HepG2 (cell line): ENCODE results near the gene CERS4. TPM values are rescaled to one million over a fixed set of nuclear protein-coding genes. Genes with fewer than 3 reads are reported as not detected.

Experiments used
- CEBPB ChIP-seq: IDR thresholded peaks from 2 replicates; pipeline ENCODE4 v1.6.1; 2011; ENCODE audit warnings: low read depth, low read length, improper control_type of control experiment, borderline replicate concordance
- ELF1 ChIP-seq: sonication (generic); formaldehyde crosslinking; IDR thresholded peaks from 2 replicates; pipeline ENCODE4 v1.4.0; 2020; ENCODE audit warnings: missing genetic modification reagents
- GABPA ChIP-seq, 2 experiments: IDR thresholded peaks; 2 replicates each; pipeline ENCODE4 v1.6.1; 2011 to 2016; ENCODE audit warnings: low read depth in 2 of 2, low read length in 1 of 2, missing biosample characterization in 1 of 2, missing genetic modification characterization in 1 of 2
- GATAD1 ChIP-seq: IDR thresholded peaks from 2 replicates; pipeline ENCODE4 v1.6.1; 2016; ENCODE audit warnings: missing genetic modification reagents, missing compliant biosample characterization
- HDAC2 ChIP-seq: sonication (generic); formaldehyde crosslinking; IDR thresholded peaks from 2 replicates; pipeline ENCODE4 v1.4.0; 2020; ENCODE audit warnings: missing genetic modification reagents
- IRF2 ChIP-seq: IDR thresholded peaks from 2 replicates; pipeline ENCODE4 v1.6.1; 2018; ENCODE audit warnings: missing genetic modification reagents, missing compliant biosample characterization
- KAT2B ChIP-seq: fragments of 150-350 bp; IDR thresholded peaks from 2 replicates; pipeline ENCODE4 v1.6.1; 2014; ENCODE audit warnings: low read depth, low read length, borderline replicate concordance
- KLF9 ChIP-seq: IDR thresholded peaks from 2 replicates; pipeline ENCODE4 v1.6.1; 2016; ENCODE audit warnings: low read depth
- MED13 ChIP-seq: sonication (generic); formaldehyde crosslinking; IDR thresholded peaks from 2 replicates; pipeline ENCODE4 v1.5.0; 2020; ENCODE audit warnings: missing genetic modification reagents
- MZF1 ChIP-seq: sonication (generic); formaldehyde crosslinking; IDR thresholded peaks from 2 replicates; pipeline ENCODE4 v1.8.1; 2023; ENCODE audit warnings: mild to moderate bottlenecking, missing genetic modification reagents, borderline replicate concordance
- NFYB ChIP-seq: sonication (generic); formaldehyde crosslinking; IDR thresholded peaks from 2 replicates; pipeline ENCODE4 v1.4.0; 2020; ENCODE audit warnings: missing genetic modification reagents
- PAX8 ChIP-seq: sonication (generic); formaldehyde crosslinking; IDR thresholded peaks from 2 replicates; pipeline ENCODE4 v1.8.0; 2022; ENCODE audit warnings: mild to moderate bottlenecking, missing genetic modification reagents, borderline replicate concordance
- RORA ChIP-seq: sonication (generic); formaldehyde crosslinking; IDR thresholded peaks from 2 replicates; pipeline ENCODE4 v1.5.0; 2020; ENCODE audit warnings: mild to moderate bottlenecking, missing genetic modification reagents, moderate library complexity
- SAP130 ChIP-seq: IDR thresholded peaks from 2 replicates; pipeline ENCODE4 v1.6.1; 2016; ENCODE audit warnings: low read depth
- SNAI1 ChIP-seq: sonication (generic); formaldehyde crosslinking; IDR thresholded peaks from 2 replicates; pipeline ENCODE4 v1.5.0; 2020; ENCODE audit warnings: mild to moderate bottlenecking, missing genetic modification reagents, borderline replicate concordance
- THAP11 ChIP-seq: IDR thresholded peaks from 2 replicates; pipeline ENCODE4 v1.6.1; 2016; ENCODE audit warnings: missing biosample characterization, missing genetic modification reagents
- ZBTB38 ChIP-seq: sonication (generic); formaldehyde crosslinking; IDR thresholded peaks from 2 replicates; pipeline ENCODE4 v1.5.1; 2020; ENCODE audit warnings: mild to moderate bottlenecking, missing genetic modification reagents
- ZNF431 ChIP-seq: sonication (generic); formaldehyde crosslinking; IDR thresholded peaks from 2 replicates; pipeline ENCODE4 v1.9.0; 2022; ENCODE audit warnings: missing genetic modification reagents, low read depth, mild to moderate bottlenecking, borderline replicate concordance
- ZNF557 ChIP-seq: sonication (generic); formaldehyde crosslinking; IDR thresholded peaks from 2 replicates; pipeline ENCODE4 v1.4.0; 2020; ENCODE audit warnings: missing genetic modification reagents
- ZNF75D ChIP-seq: sonication (generic); formaldehyde crosslinking; IDR thresholded peaks from 2 replicates; pipeline ENCODE4 v1.8.1; 2023; ENCODE audit warnings: missing genetic modification reagents, mild to moderate bottlenecking, borderline replicate concordance
- polyA plus RNA-seq, 8 experiments: library from polyadenylated mRNA; depleted of rRNA in 3 of 8; stranded (reverse) in 7 of 8; unstranded in 1 of 8; fragments of >200 nt; fragmentation: Illumina TruSeq in 4 of 8; extraction: Trizol in 4 of 8; gene quantifications; 2 replicates each; pipeline versions ENCODE4 v1.2.1 to v1.2.3, GENCODE V29; 2011 to 2016; ENCODE audit warnings: low read depth in 4 of 8, missing spikeins in 1 of 8, mixed read lengths in 1 of 8; ENCODE audit not compliant: insufficient read depth in 1 of 8
- total RNA-seq, 5 experiments: library from RNA; depleted of rRNA; stranded (reverse); fragments of >200 nt; fragmentation: Illumina TruSeq; extraction: Trizol; gene quantifications; 2 replicates each; pipeline ENCODE4 v1.2.3, GENCODE V29; 2016; ENCODE audit warnings: low read depth in 1 of 5
- TF ChIP-seq, protein P1 (sequence below): sonication (generic); formaldehyde crosslinking; IDR thresholded peaks from 2 replicates; pipeline ENCODE4 v1.5.1; 2020; ENCODE audit warnings: mild to moderate bottlenecking, moderate library complexity, missing genetic modification reagents
- TF ChIP-seq, protein P2 (sequence below): sonication (generic); formaldehyde crosslinking; IDR thresholded peaks from 2 replicates; pipeline ENCODE4 v1.4.0; 2020; ENCODE audit warnings: missing genetic modification reagents
- TF ChIP-seq, protein P3 (sequence below): sonication (generic); formaldehyde crosslinking; IDR thresholded peaks from 2 replicates; pipeline ENCODE4 v1.5.0; 2020; ENCODE audit warnings: mild to moderate bottlenecking, missing genetic modification reagents, moderate library complexity

Gene CERS4
- total and polyA plus RNA-seq, 2 of the 13 experiments (the other 11 are each of a cell fraction or from before 2014, with no cell fraction given) = 74.7 to 83.5 TPM

- TF ChIP-seq HDAC2 (CRISPR knock-in tag) (peak; percentile 29), IRF2 (CRISPR knock-in tag) (0 out of 2 replicates have a peak, but pooled peaks have one; percentile 19), ZBTB38 (peak; percentile 85), ZNF431 (CRISPR knock-in tag) (peak; percentile 92), RORA (CRISPR knock-in tag) (no peak), GATAD1 (CRISPR knock-in tag) (peak; percentile 75; the same call in 1 of the 2 replicates), ZNF557 (CRISPR knock-in tag) (peak; percentile 86; the same call in 1 of the 2 replicates), KLF9 (CRISPR knock-in tag) (peak; percentile 38; the same call in 1 of the 2 replicates), SAP130 (CRISPR knock-in tag) (peak; percentile 89), PAX8 (CRISPR knock-in tag) (peak; percentile 95; the same call in 1 of the 2 replicates), GABPA (IDR thresholded peaks at IDR 0.05; ENCODE audit: low read depth, low read length) (no peak), GABPA (CRISPR knock-in tag; IDR thresholded peaks at IDR 0.05; ENCODE audit: low read depth) (no peak), ELF1 (CRISPR knock-in tag) (no peak), MZF1 (CRISPR knock-in tag) (no peak), CEBPB (no peak), SNAI1 (CRISPR knock-in tag) (no peak; the same call in 1 of the 2 replicates), ZNF75D (CRISPR knock-in tag) (peak; percentile 85; the same call in 1 of the 2 replicates), MED13 (peak; percentile 63; the same call in 1 of the 2 replicates), NFYB (peak; percentile 87), KAT2B (no peak), THAP11 (CRISPR knock-in tag) (peak; percentile 71)
- TF ChIP-seq, protein P1, sequence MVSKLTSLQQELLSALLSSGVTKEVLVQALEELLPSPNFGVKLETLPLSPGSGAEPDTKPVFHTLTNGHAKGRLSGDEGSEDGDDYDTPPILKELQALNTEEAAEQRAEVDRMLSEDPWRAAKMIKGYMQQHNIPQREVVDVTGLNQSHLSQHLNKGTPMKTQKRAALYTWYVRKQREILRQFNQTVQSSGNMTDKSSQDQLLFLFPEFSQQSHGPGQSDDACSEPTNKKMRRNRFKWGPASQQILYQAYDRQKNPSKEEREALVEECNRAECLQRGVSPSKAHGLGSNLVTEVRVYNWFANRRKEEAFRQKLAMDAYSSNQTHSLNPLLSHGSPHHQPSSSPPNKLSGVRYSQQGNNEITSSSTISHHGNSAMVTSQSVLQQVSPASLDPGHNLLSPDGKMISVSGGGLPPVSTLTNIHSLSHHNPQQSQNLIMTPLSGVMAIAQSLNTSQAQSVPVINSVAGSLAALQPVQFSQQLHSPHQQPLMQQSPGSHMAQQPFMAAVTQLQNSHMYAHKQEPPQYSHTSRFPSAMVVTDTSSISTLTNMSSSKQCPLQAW (CRISPR knock-in tag) = peak; percentile 24; the same call in 1 of the 2 replicates
- TF ChIP-seq, protein P2, sequence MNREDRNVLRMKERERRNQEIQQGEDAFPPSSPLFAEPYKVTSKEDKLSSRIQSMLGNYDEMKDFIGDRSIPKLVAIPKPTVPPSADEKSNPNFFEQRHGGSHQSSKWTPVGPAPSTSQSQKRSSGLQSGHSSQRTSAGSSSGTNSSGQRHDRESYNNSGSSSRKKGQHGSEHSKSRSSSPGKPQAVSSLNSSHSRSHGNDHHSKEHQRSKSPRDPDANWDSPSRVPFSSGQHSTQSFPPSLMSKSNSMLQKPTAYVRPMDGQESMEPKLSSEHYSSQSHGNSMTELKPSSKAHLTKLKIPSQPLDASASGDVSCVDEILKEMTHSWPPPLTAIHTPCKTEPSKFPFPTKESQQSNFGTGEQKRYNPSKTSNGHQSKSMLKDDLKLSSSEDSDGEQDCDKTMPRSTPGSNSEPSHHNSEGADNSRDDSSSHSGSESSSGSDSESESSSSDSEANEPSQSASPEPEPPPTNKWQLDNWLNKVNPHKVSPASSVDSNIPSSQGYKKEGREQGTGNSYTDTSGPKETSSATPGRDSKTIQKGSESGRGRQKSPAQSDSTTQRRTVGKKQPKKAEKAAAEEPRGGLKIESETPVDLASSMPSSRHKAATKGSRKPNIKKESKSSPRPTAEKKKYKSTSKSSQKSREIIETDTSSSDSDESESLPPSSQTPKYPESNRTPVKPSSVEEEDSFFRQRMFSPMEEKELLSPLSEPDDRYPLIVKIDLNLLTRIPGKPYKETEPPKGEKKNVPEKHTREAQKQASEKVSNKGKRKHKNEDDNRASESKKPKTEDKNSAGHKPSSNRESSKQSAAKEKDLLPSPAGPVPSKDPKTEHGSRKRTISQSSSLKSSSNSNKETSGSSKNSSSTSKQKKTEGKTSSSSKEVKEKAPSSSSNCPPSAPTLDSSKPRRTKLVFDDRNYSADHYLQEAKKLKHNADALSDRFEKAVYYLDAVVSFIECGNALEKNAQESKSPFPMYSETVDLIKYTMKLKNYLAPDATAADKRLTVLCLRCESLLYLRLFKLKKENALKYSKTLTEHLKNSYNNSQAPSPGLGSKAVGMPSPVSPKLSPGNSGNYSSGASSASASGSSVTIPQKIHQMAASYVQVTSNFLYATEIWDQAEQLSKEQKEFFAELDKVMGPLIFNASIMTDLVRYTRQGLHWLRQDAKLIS = no peak; the same call in 1 of the 2 replicates
- TF ChIP-seq, protein P3, sequence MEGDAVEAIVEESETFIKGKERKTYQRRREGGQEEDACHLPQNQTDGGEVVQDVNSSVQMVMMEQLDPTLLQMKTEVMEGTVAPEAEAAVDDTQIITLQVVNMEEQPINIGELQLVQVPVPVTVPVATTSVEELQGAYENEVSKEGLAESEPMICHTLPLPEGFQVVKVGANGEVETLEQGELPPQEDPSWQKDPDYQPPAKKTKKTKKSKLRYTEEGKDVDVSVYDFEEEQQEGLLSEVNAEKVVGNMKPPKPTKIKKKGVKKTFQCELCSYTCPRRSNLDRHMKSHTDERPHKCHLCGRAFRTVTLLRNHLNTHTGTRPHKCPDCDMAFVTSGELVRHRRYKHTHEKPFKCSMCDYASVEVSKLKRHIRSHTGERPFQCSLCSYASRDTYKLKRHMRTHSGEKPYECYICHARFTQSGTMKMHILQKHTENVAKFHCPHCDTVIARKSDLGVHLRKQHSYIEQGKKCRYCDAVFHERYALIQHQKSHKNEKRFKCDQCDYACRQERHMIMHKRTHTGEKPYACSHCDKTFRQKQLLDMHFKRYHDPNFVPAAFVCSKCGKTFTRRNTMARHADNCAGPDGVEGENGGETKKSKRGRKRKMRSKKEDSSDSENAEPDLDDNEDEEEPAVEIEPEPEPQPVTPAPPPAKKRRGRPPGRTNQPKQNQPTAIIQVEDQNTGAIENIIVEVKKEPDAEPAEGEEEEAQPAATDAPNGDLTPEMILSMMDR (CRISPR knock-in tag) = no peak; the same call in none of the 2 replicates
Measured at GRCh38 chr19:8307965-8308866, 99.0 kb downstream of the CERS4 start, which contains the start of gene CD320 (continued).
